ENCODE results near the gene LRFN2. TPM values are rescaled to one million over a fixed set of nuclear protein-coding genes. Genes with fewer than 3 reads are reported as not detected.
A peak's percentile ranks its signal among the peaks of the same experiment; 100 is the strongest.

LRFN2 gene
- total and polyA plus RNA-seq, 11 donors, result not detected

GRCh38 chr6:40347571-40348011 is 239.6 kb downstream of the LRFN2 start:
- intact Hi-C loops (cut with DNase I), result no loop called here
- H3K9me3 ChIP-seq, result no peaks in the 10 kb centered on the region
- DNase-seq (peak in 1 of 5 donors; percentile 8), ATAC-seq (no peak)
- peaks cover 0 to 7% (median 0%) of the 10 kb centered on the region in 12 donors for H3K4me1 ChIP-seq
- H3K27ac ChIP-seq, result no peak overlapping the region
- WGBS, 4 donors, result 46 to 63% (median 52%) methylated on average over 5 of the region's 5 CpGs
- no peak for TF ChIP-seq CTCF (IDR thresholded peaks at IDR 0.05)
- TF ChIP-seq POLR2A (IDR thresholded peaks at IDR 0.05), result no peak
- H3K4me3 ChIP-seq, result no peak overlapping the region
- H3K36me3 ChIP-seq, result no peaks in the 10 kb centered on the region
- peaks cover 0 to 2% (median 0%) of the 10 kb centered on the region in 9 donors for H3K27me3 ChIP-seq

GRCh38 chr6:40346246-40346645 is 240.9 kb downstream of the LRFN2 start:
- DNase-seq (peak in 1 of 5 donors; percentile 3), ATAC-seq (no peak)
- Histone ChIP-seq H3K4me1 (peaks cover 0 to 7% (median 0%) of the 10 kb centered on the region in 12 donors), H3K27ac (no peak overlapping the region), H3K9me3 (no peaks in the 10 kb centered on the region), H3K27me3 (peaks cover 0 to 2% (median 0%) of the 10 kb centered on the region in 9 donors), H3K4me3 (no peak overlapping the region), H3K36me3 (no peaks in the 10 kb centered on the region)
- TF ChIP-seq CTCF (IDR thresholded peaks at IDR 0.05) (no peak), POLR2A (IDR thresholded peaks at IDR 0.05) (no peak)
- intact Hi-C loops (cut with DNase I), result no loop called here
- WGBS, 4 donors, result 87 to 97% (median 94%) methylated on average over 6 of the region's 6 CpGs

GRCh38 chr6:40344566-40345167 is 242.5 kb downstream of the LRFN2 start:
- H3K27ac ChIP-seq, result no peak overlapping the region
- ATAC-seq (peak in 1 of 4 donors; percentile 7), DNase-seq (peak in 1 of 5 donors; percentile 8)
- WGBS, 4 donors, result 76 to 91% (median 84%) methylated on average over 6 of the region's 6 CpGs
- TF ChIP-seq POLR2A (IDR thresholded peaks at IDR 0.05), result no peak
- no peak for TF ChIP-seq CTCF (IDR thresholded peaks at IDR 0.05)
- no peaks in the 10 kb centered on the region for H3K36me3 ChIP-seq
- H3K9me3 ChIP-seq, result no peaks in the 10 kb centered on the region
- intact Hi-C loops (cut with DNase I), result no loop called here
- H3K4me1 ChIP-seq, result peaks cover 0 to 7% (median 0%) of the 10 kb centered on the region in 12 donors
- peaks cover 0 to 5% (median 0%) of the 10 kb centered on the region in 9 donors for H3K27me3 ChIP-seq
- no peak overlapping the region for H3K4me3 ChIP-seq

- no peaks in the 10 kb centered on the region for H3K36me3 ChIP-seq
- H3K4me1 ChIP-seq, result peaks cover 0 to 7% (median 0%) of the 10 kb centered on the region in 12 donors
- H3K4me3 ChIP-seq, result no peak overlapping the region
- H3K27ac ChIP-seq, result no peak overlapping the region
- TF ChIP-seq CTCF (IDR thresholded peaks at IDR 0.05) (no peak), POLR2A (IDR thresholded peaks at IDR 0.05) (no peak)
- ATAC-seq, result no peak
- WGBS, 4 donors, result 75 to 82% (median 78%) methylated on average over 7 of the region's 7 CpGs
- H3K27me3 ChIP-seq, result peaks cover 0 to 9% (median 0%) of the 10 kb centered on the region in 9 donors
- peak in 1 of 5 donors; percentile 3 for DNase-seq
- H3K9me3 ChIP-seq, result no peaks in the 10 kb centered on the region
- intact Hi-C loops (cut with DNase I), result no loop called here
Observed at GRCh38 chr6:40343877-40344565, 243.1 kb downstream of the LRFN2 start.
